GM18868 (cell line): ENCODE measurements around the gene CTSC.
A peak's percentile ranks its signal among the peaks of the same experiment; 100 is the strongest.

Experiments
- ATAC-seq: cut with Tn5 transposase; IDR thresholded peaks from one replicate; pipeline ENCODE4 v1.9.1; 2021; ENCODE audit warnings: mild to moderate bottlenecking, moderate library complexity; ENCODE audit not compliant: unreplicated experiment

CTSC gene

GRCh38 chr11:88337181-88337986, at the start of gene CTSC:
TSS of gene CTSC (minus strand) at chr11:88337736. CDS start at chr11:88337672, 64 bp downstream.
- ATAC-seq: peak; percentile 84

- peak; percentile 50 for ATAC-seq
Measured at GRCh38 chr11:88384669-88385005, 47.1 kb upstream of the CTSC start.

- peak; percentile 25 for ATAC-seq
Measured at GRCh38 chr11:88384004-88384668, 46.6 kb upstream of the CTSC start.

GRCh38 chr11:88383447-88383846, 45.9 kb upstream of the CTSC start:
- no peak for ATAC-seq

- ATAC-seq: no peak
Measured at GRCh38 chr11:88379130-88379529, 41.6 kb upstream of the CTSC start.

- ATAC-seq: no peak
Measured at GRCh38 chr11:88378422-88379066, 41.0 kb upstream of the CTSC start.

- no peak for ATAC-seq
Measured at GRCh38 chr11:88377646-88378045, 40.1 kb upstream of the CTSC start.

GRCh38 chr11:88377144-88377543, 39.6 kb upstream of the CTSC start:
- ATAC-seq: no peak

- no peak for ATAC-seq
Measured at GRCh38 chr11:88375927-88376470, 38.5 kb upstream of the CTSC start.

- ATAC-seq: peak; percentile 61
Measured at GRCh38 chr11:88370782-88371181, 33.2 kb upstream of the CTSC start.

GRCh38 chr11:88367310-88367709, 29.8 kb upstream of the CTSC start:
- no peak for ATAC-seq

- ATAC-seq: peak; percentile 43
Measured at GRCh38 chr11:88363648-88364065, 26.1 kb upstream of the CTSC start.

GRCh38 chr11:88363004-88363403, 25.5 kb upstream of the CTSC start:
- no peak for ATAC-seq

GRCh38 chr11:88360141-88360540, 22.6 kb upstream of the CTSC start:
- ATAC-seq: no peak

- peak; percentile 69 for ATAC-seq
Measured at GRCh38 chr11:88359541-88359940, 22.0 kb upstream of the CTSC start.

GRCh38 chr11:88359114-88359513, 21.6 kb upstream of the CTSC start:
- ATAC-seq: no peak

GRCh38 chr11:88358040-88358431, 20.5 kb upstream of the CTSC start:
- no peak for ATAC-seq

GRCh38 chr11:88357323-88358039, 19.9 kb upstream of the CTSC start:
- ATAC-seq: peak; percentile 55

- no peak for ATAC-seq
Measured at GRCh38 chr11:88355887-88356286, 18.4 kb upstream of the CTSC start.

- ATAC-seq: peak; percentile 33
Measured at GRCh38 chr11:88354912-88355311, 17.4 kb upstream of the CTSC start.
